Esophagus muscularis mucosa (tissue), 4 donors: ENCODE data around the gene ALCAM.

Source experiments
- EP300 ChIP-seq: sonication (generic); formaldehyde crosslinking; IDR thresholded peaks from one replicate; pipeline ENCODE4 v1.6.1; 2017; ENCODE audit warnings: antibody characterized with exemption
- POLR2A ChIP-seq: fragments of 450-650 bp; IDR thresholded peaks from one replicate; pipeline ENCODE4 v1.6.1; 2017; ENCODE audit warnings: antibody characterized with exemption, moderate library complexity, mild to moderate bottlenecking, low read depth
- TF ChIP-seq, protein P1 (sequence below), 3 experiments: fragments of 200-600 bp in 2 of 3; fragments of 450-650 bp in 1 of 3; sonication (generic) in 2 of 3; IDR thresholded peaks; one replicate each; pipeline ENCODE4 v1.5.1; 2017 to 2019; ENCODE audit warnings: antibody characterized with exemption in 3 of 3, mild to moderate bottlenecking in 2 of 3, moderate library complexity in 1 of 3

DNA sequence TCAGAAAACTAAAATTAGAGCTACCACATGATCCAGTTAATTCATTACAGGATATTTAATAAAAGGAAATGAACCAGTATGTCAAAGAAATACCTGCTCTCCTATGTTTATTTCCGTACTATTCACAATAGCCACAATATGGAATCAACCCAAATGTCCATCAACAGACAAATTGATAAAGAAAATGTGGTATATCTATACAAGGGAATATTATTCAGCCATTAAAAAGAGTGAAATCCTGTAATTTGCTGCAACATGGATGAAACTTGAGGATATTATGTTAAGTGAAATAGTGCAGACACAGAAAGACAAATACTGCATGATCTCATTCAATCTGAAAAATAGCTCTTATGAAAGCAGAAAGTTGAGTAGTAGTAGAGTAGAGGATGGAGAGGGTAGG, 33.7 kb upstream of the ALCAM start:
- TF ChIP-seq, protein P1, sequence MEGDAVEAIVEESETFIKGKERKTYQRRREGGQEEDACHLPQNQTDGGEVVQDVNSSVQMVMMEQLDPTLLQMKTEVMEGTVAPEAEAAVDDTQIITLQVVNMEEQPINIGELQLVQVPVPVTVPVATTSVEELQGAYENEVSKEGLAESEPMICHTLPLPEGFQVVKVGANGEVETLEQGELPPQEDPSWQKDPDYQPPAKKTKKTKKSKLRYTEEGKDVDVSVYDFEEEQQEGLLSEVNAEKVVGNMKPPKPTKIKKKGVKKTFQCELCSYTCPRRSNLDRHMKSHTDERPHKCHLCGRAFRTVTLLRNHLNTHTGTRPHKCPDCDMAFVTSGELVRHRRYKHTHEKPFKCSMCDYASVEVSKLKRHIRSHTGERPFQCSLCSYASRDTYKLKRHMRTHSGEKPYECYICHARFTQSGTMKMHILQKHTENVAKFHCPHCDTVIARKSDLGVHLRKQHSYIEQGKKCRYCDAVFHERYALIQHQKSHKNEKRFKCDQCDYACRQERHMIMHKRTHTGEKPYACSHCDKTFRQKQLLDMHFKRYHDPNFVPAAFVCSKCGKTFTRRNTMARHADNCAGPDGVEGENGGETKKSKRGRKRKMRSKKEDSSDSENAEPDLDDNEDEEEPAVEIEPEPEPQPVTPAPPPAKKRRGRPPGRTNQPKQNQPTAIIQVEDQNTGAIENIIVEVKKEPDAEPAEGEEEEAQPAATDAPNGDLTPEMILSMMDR (IDR thresholded peaks at IDR 0.05) = no peak
- TF ChIP-seq POLR2A = no peak
- TF ChIP-seq EP300 = no peak
